CD4-positive, alpha-beta T cell (primary cell): ENCODE data around the gene PPARG. TPM values are rescaled to one million over a fixed set of nuclear protein-coding genes. Genes with fewer than 3 reads are reported as not detected.
"Not testable (repeated sequence)": the region's sequence is repeated elsewhere in the genome, so short reads cannot be mapped to it uniquely, and the experiment has no call there.

Experiments
- ATAC-seq: fragments of 200-7000 bp; cut with Tn5 transposase; one replicate; pipeline ENCODE4 v1.10.0; 2022; ENCODE audit warnings: mild to moderate bottlenecking; ENCODE audit not compliant: poor library complexity
- CTCF ChIA-PET: fragments of 350-600 bp; sonication (Branson Sonifier 250); formaldehyde crosslinking; loops from one replicate; lab custom pipeline; 2021; ENCODE audit warnings: antibody characterized with exemption, inconsistent platforms; lab: Charles Lee
- POLR2A ChIA-PET: fragments of 350-600 bp; sonication (Branson Sonifier 250); formaldehyde crosslinking; loops from one replicate; lab custom pipeline; 2021; ENCODE audit warnings: antibody characterized with exemption, inconsistent platforms; lab: Charles Lee
- DNase-seq, 14 experiments: peaks; one replicate each; pipeline ENCODE4 v3.0.0-alpha.2; 2013 to 2020; ENCODE audit warnings: mixed read lengths in 2 of 14
- H3K27ac ChIP-seq, 2 donors: one replicate each; pipeline versions ENCODE4 v1.5.1 to v1.7.0; 2013; ENCODE audit warnings: low read length in 2 of 2, low read depth in 1 of 2, mild to moderate bottlenecking in 1 of 2
- H3K27me3 ChIP-seq, 2 experiments: 1 replicate in 1 of 2; 2 replicates in 1 of 2; pipeline versions ENCODE4 v1.6.1 to v1.7.0; 2013; ENCODE audit warnings: low read length in 2 of 2, control low read depth in 1 of 2, mild to moderate bottlenecking in 1 of 2, moderate library complexity in 1 of 2; ENCODE audit not compliant: insufficient read depth in 2 of 2, control insufficient read depth in 1 of 2
- H3K36me3 ChIP-seq: one replicate; pipeline ENCODE4 v1.6.1; 2013; ENCODE audit warnings: low read length, control low read depth; ENCODE audit not compliant: insufficient read depth
- H3K4me1 ChIP-seq: one replicate; pipeline ENCODE4 v1.6.1; 2013; ENCODE audit warnings: low read length, control low read depth; ENCODE audit not compliant: insufficient read depth
- H3K4me3 ChIP-seq: one replicate; pipeline ENCODE4 v1.5.1; 2013; ENCODE audit warnings: mild to moderate bottlenecking, low read length, moderate library complexity
- H3K9me3 ChIP-seq, 2 experiments: 1 replicate in 1 of 2; 2 replicates in 1 of 2; pipeline versions ENCODE4 v1.6.1 to v1.7.0; 2013; ENCODE audit warnings: low read length in 2 of 2, mild to moderate bottlenecking in 2 of 2, control low read depth in 1 of 2, moderate library complexity in 1 of 2; ENCODE audit not compliant: control insufficient read depth in 1 of 2, insufficient read depth in 1 of 2
- H3K27ac Mint-ChIP-seq: one replicate; pipeline ENCODE4 v1.8.0; 2020; ENCODE audit warnings: mixed read lengths
- H3K27me3 Mint-ChIP-seq: one replicate; pipeline ENCODE4 v1.8.0; 2021; ENCODE audit warnings: mixed read lengths
- H3K36me3 Mint-ChIP-seq: one replicate; pipeline ENCODE4 v1.8.0; 2021; ENCODE audit warnings: low read depth, mixed read lengths
- H3K4me1 Mint-ChIP-seq: one replicate; pipeline ENCODE4 v1.8.0; 2021; ENCODE audit warnings: low read depth, mixed read lengths
- H3K4me3 Mint-ChIP-seq: one replicate; pipeline ENCODE4 v1.8.0; 2020; ENCODE audit warnings: mild to moderate bottlenecking, mixed read lengths
- H3K9me3 Mint-ChIP-seq: one replicate; pipeline ENCODE4 v1.8.0; 2020; ENCODE audit warnings: mixed read lengths
- intact Hi-C, 2 experiments: fragments of 100-400 bp; cut with DNase I in 1 of 2; cut with micrococcal nuclease in 1 of 2; formaldehyde crosslinking; loops; one replicate each; pipeline versions ENCODE4 v1.15.1 to v1.9.0; 2023 to 2025; cut with DNase I, micrococcal nuclease
- total RNA-seq, 174 experiments: library from RNA in 2 of 174; stranded (reverse) in 2 of 174; gene quantifications; one replicate each; pipeline ENCODE4 v1.2.3 and lab custom pipeline; 2021 to 2026
- TF ChIP-seq, protein P1 (sequence below): fragments of 200-600 bp; IDR thresholded peaks from one replicate; pipeline ENCODE4 v1.8.0; 2022; ENCODE audit warnings: antibody characterized with exemption, mild to moderate bottlenecking

The PPARG gene
- total RNA-seq, 2 experiments from 2014 or later, result 0.27 to 0.75 TPM

- peaks cover 10% of the 10 kb centered on the region for H3K4me1 Mint-ChIP-seq
- ChIA-PET CTCF (no interaction called here), POLR2A (interaction anchor here (0.6 to 1.3 kb wide), 2 partner anchors 8 to 315 kb away, joined by 3 read pairs; partner anchors contain the start of gene TSEN2)
- no peaks in the 10 kb centered on the region for H3K36me3 Mint-ChIP-seq
- intact Hi-C loops, result loop anchor here in 1 of 2 experiments (5.0 kb wide), 1 partner anchor 824 kb away; no protein-coding TSS in a partner anchor
- TF ChIP-seq, protein P1, sequence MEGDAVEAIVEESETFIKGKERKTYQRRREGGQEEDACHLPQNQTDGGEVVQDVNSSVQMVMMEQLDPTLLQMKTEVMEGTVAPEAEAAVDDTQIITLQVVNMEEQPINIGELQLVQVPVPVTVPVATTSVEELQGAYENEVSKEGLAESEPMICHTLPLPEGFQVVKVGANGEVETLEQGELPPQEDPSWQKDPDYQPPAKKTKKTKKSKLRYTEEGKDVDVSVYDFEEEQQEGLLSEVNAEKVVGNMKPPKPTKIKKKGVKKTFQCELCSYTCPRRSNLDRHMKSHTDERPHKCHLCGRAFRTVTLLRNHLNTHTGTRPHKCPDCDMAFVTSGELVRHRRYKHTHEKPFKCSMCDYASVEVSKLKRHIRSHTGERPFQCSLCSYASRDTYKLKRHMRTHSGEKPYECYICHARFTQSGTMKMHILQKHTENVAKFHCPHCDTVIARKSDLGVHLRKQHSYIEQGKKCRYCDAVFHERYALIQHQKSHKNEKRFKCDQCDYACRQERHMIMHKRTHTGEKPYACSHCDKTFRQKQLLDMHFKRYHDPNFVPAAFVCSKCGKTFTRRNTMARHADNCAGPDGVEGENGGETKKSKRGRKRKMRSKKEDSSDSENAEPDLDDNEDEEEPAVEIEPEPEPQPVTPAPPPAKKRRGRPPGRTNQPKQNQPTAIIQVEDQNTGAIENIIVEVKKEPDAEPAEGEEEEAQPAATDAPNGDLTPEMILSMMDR, result no peak
- Histone ChIP-seq H3K4me1 (peaks cover 12% of the 10 kb centered on the region), H3K27me3 (no peaks in the 10 kb centered on the region), H3K9me3 (no peaks in the 10 kb centered on the region), H3K4me3 (no peak overlapping the region), H3K27ac (no peak overlapping the region), H3K36me3 (no peaks in the 10 kb centered on the region)
- no peaks in the 10 kb centered on the region for H3K9me3 Mint-ChIP-seq
- H3K27ac Mint-ChIP-seq, result no peak overlapping the region
- ATAC-seq (no peak), DNase-seq (no peak)
- H3K4me3 Mint-ChIP-seq, result no peak overlapping the region
- H3K27me3 Mint-ChIP-seq, result no peaks in the 10 kb centered on the region
Observed at GRCh38 chr3:12476238-12476897, 187.5 kb downstream of the PPARG start.

- Histone ChIP-seq H3K27me3 (no peaks in the 10 kb centered on the region), H3K9me3 (no peaks in the 10 kb centered on the region), H3K36me3 (no peaks in the 10 kb centered on the region), H3K4me3 (no peak overlapping the region), H3K27ac (no peak overlapping the region), H3K4me1 (peaks cover 11% of the 10 kb centered on the region)
- Mint-ChIP-seq H3K36me3 (no peaks in the 10 kb centered on the region), H3K9me3 (no peaks in the 10 kb centered on the region), H3K27me3 (no peaks in the 10 kb centered on the region), H3K27ac (no peak overlapping the region), H3K4me1 (peaks cover 9% of the 10 kb centered on the region), H3K4me3 (no peak overlapping the region)
- DNase-seq (no peak), ATAC-seq (no peak)
- intact Hi-C loops, result loop anchor here in 1 of 2 experiments (5.0 kb wide), 1 partner anchor 825 kb away; no protein-coding TSS in a partner anchor
- ChIA-PET CTCF (interaction anchor here (1.2 kb wide), 1 partner anchor 342 kb away, joined by 3 read pairs; no protein-coding TSS in a partner anchor), POLR2A (no interaction called here)
- TF ChIP-seq, protein P1, result no peak
Observed at GRCh38 chr3:12477256-12477655, 188.4 kb downstream of the PPARG start.

- H3K9me3 ChIP-seq, result no peaks in the 10 kb centered on the region
- ChIA-PET CTCF (interaction anchor here (1.2 kb wide), 1 partner anchor 343 kb away, joined by 3 read pairs; no protein-coding TSS in a partner anchor), POLR2A (interaction anchor here (0.9 kb wide), 1 partner anchor 342 kb away, joined by 3 read pairs; no protein-coding TSS in a partner anchor)
- peaks cover 14% of the 10 kb centered on the region for H3K4me1 ChIP-seq
- H3K27ac ChIP-seq, result no peak overlapping the region
- Mint-ChIP-seq H3K27ac (no peak overlapping the region), H3K4me1 (peaks cover 8% of the 10 kb centered on the region), H3K36me3 (no peaks in the 10 kb centered on the region), H3K4me3 (no peak overlapping the region), H3K27me3 (no peaks in the 10 kb centered on the region), H3K9me3 (no peaks in the 10 kb centered on the region)
- no peak for ATAC-seq
- TF ChIP-seq, protein P1, result no peak
- DNase-seq, result no peak
- no peaks in the 10 kb centered on the region for H3K27me3 ChIP-seq
- H3K4me3 ChIP-seq, result no peak overlapping the region
- intact Hi-C loops, result loop anchor here in 1 of 2 experiments (5.0 kb wide), 1 partner anchor 826 kb away; no protein-coding TSS in a partner anchor
- no peaks in the 10 kb centered on the region for H3K36me3 ChIP-seq
Observed at GRCh38 chr3:12478326-12478725, 189.5 kb downstream of the PPARG start.

- H3K27ac Mint-ChIP-seq, H3K36me3 ChIP-seq, H3K9me3 ChIP-seq, DNase-seq, H3K4me3 ChIP-seq, ATAC-seq, H3K4me3 Mint-ChIP-seq, H3K27ac ChIP-seq, H3K36me3 Mint-ChIP-seq, H3K27me3 ChIP-seq, H3K9me3 Mint-ChIP-seq, H3K27me3 Mint-ChIP-seq: not testable (repeated sequence)
- peaks cover 17% of the 10 kb centered on the region for H3K4me1 ChIP-seq
- intact Hi-C loops, result loop anchor here in 1 of 2 experiments (5.0 kb wide), 1 partner anchor 827 kb away; no protein-coding TSS in a partner anchor
- CTCF ChIA-PET, result interaction anchor here (0.7 to 1.5 kb wide), 4 partner anchors 71 to 344 kb away, joined by 3 to 20 read pairs (median 3); partner anchors contain the start of gene RAF1
- POLR2A ChIA-PET, result interaction anchor here (0.9 to 1.3 kb wide), 3 partner anchors 8 to 346 kb away, joined by 3 to 5 read pairs (median 4); no protein-coding TSS in a partner anchor
- H3K4me1 Mint-ChIP-seq, result peaks cover 16% of the 10 kb centered on the region
Observed at GRCh38 chr3:12479198-12479597, 190.3 kb downstream of the PPARG start.
